ENCODE data around the gene SEL1L2.

SEL1L2 gene

DNA sequence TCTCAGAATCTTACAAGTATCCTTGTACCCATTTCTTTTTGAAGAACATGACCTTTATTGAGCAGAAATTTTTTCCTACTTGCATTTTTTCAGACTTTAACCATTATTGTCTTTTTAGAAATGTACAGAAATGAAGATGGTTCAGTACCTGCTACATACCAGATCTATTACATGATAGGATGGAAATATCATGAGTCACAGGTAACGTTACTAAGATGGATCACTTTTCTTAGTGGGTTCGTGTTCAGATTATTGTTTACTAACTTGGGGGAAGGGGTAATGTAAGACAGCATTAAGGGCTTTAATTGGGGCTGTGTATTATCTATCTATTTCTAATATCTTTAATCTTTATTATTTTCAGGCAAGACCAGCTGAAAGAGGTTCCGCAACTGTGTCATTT lies 173.7 kb downstream of the SEL1L2 start:
- POLR2A ChIA-PET, result interaction anchor here (0.7 kb wide), 1 partner anchor 21 kb away, joined by 3 read pairs; no protein-coding TSS in a partner anchor
- TF ChIP-seq ZNF747 (tag by site-specific recombination; IDR thresholded peaks at IDR 0.05), result no peak
- TF ChIP-seq, protein P1, sequence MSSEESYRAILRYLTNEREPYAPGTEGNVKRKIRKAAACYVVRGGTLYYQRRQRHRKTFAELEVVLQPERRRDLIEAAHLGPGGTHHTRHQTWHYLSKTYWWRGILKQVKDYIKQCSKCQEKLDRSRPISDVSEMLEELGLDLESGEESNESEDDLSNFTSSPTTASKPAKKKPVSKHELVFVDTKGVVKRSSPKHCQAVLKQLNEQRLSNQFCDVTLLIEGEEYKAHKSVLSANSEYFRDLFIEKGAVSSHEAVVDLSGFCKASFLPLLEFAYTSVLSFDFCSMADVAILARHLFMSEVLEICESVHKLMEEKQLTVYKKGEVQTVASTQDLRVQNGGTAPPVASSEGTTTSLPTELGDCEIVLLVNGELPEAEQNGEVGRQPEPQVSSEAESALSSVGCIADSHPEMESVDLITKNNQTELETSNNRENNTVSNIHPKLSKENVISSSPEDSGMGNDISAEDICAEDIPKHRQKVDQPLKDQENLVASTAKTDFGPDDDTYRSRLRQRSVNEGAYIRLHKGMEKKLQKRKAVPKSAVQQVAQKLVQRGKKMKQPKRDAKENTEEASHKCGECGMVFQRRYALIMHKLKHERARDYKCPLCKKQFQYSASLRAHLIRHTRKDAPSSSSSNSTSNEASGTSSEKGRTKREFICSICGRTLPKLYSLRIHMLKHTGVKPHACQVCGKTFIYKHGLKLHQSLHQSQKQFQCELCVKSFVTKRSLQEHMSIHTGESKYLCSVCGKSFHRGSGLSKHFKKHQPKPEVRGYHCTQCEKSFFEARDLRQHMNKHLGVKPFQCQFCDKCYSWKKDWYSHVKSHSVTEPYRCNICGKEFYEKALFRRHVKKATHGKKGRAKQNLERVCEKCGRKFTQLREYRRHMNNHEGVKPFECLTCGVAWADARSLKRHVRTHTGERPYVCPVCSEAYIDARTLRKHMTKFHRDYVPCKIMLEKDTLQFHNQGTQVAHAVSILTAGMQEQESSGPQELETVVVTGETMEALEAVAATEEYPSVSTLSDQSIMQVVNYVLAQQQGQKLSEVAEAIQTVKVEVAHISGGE (tag by site-specific recombination; conservative IDR thresholded peaks at IDR 0.05; ENCODE audit: low read depth), result no peak
- TF ChIP-seq BCL11B (tag by site-specific recombination; IDR thresholded peaks at IDR 0.05; ENCODE audit: low read depth), result no peak
- TF ChIP-seq ZNF830 (tag by site-specific recombination; IDR thresholded peaks at IDR 0.05; ENCODE audit: low read depth), result no peak
- TF ChIP-seq, protein P2, sequence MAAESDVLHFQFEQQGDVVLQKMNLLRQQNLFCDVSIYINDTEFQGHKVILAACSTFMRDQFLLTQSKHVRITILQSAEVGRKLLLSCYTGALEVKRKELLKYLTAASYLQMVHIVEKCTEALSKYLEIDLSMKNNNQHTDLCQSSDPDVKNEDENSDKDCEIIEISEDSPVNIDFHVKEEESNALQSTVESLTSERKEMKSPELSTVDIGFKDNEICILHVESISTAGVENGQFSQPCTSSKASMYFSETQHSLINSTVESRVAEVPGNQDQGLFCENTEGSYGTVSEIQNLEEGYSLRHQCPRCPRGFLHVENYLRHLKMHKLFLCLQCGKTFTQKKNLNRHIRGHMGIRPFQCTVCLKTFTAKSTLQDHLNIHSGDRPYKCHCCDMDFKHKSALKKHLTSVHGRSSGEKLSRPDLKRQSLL (tag by site-specific recombination; IDR thresholded peaks at IDR 0.05), result no peak
- TF ChIP-seq, protein P3, sequence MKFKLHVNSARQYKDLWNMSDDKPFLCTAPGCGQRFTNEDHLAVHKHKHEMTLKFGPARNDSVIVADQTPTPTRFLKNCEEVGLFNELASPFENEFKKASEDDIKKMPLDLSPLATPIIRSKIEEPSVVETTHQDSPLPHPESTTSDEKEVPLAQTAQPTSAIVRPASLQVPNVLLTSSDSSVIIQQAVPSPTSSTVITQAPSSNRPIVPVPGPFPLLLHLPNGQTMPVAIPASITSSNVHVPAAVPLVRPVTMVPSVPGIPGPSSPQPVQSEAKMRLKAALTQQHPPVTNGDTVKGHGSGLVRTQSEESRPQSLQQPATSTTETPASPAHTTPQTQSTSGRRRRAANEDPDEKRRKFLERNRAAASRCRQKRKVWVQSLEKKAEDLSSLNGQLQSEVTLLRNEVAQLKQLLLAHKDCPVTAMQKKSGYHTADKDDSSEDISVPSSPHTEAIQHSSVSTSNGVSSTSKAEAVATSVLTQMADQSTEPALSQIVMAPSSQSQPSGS (tag by site-specific recombination; IDR thresholded peaks at IDR 0.05; ENCODE audit: low read depth), result no peak
- TF ChIP-seq ZFP37 (tag by site-specific recombination; IDR thresholded peaks at IDR 0.05), result no peak
- no peak for TF ChIP-seq ZNF677 (tag by site-specific recombination; IDR thresholded peaks at IDR 0.05)
- no peak for TF ChIP-seq ZNF626 (tag by site-specific recombination; IDR thresholded peaks at IDR 0.05)
- TF ChIP-seq, protein P4, sequence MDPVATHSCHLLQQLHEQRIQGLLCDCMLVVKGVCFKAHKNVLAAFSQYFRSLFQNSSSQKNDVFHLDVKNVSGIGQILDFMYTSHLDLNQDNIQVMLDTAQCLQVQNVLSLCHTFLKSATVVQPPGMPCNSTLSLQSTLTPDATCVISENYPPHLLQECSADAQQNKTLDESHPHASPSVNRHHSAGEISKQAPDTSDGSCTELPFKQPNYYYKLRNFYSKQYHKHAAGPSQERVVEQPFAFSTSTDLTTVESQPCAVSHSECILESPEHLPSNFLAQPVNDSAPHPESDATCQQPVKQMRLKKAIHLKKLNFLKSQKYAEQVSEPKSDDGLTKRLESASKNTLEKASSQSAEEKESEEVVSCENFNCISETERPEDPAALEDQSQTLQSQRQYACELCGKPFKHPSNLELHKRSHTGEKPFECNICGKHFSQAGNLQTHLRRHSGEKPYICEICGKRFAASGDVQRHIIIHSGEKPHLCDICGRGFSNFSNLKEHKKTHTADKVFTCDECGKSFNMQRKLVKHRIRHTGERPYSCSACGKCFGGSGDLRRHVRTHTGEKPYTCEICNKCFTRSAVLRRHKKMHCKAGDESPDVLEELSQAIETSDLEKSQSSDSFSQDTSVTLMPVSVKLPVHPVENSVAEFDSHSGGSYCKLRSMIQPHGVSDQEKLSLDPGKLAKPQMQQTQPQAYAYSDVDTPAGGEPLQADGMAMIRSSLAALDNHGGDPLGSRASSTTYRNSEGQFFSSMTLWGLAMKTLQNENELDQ (tag by site-specific recombination; IDR thresholded peaks at IDR 0.05; ENCODE audit: low read depth), result no peak
- TF ChIP-seq, protein P5, sequence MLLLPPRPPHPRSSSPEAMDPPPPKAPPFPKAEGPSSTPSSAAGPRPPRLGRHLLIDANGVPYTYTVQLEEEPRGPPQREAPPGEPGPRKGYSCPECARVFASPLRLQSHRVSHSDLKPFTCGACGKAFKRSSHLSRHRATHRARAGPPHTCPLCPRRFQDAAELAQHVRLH (tag by site-specific recombination; IDR thresholded peaks at IDR 0.05), result no peak
- TF ChIP-seq ZNF274 (IDR thresholded peaks at IDR 0.05; ENCODE audit: low read length), result no peak
- no peak for TF ChIP-seq ZNF274 (tag by site-specific recombination; IDR thresholded peaks at IDR 0.05; ENCODE audit: borderline replicate concordance)
- no peak for TF ChIP-seq ZSCAN23 (tag by site-specific recombination; IDR thresholded peaks at IDR 0.05)
- TF ChIP-seq OVOL3 (tag by site-specific recombination; IDR thresholded peaks at IDR 0.05), result no peak
- TF ChIP-seq ZNF664 (tag by site-specific recombination; IDR thresholded peaks at IDR 0.05), result no peak
- TF ChIP-seq ZNF2 (tag by site-specific recombination; IDR thresholded peaks at IDR 0.05), result no peak
- TF ChIP-seq, protein P6, sequence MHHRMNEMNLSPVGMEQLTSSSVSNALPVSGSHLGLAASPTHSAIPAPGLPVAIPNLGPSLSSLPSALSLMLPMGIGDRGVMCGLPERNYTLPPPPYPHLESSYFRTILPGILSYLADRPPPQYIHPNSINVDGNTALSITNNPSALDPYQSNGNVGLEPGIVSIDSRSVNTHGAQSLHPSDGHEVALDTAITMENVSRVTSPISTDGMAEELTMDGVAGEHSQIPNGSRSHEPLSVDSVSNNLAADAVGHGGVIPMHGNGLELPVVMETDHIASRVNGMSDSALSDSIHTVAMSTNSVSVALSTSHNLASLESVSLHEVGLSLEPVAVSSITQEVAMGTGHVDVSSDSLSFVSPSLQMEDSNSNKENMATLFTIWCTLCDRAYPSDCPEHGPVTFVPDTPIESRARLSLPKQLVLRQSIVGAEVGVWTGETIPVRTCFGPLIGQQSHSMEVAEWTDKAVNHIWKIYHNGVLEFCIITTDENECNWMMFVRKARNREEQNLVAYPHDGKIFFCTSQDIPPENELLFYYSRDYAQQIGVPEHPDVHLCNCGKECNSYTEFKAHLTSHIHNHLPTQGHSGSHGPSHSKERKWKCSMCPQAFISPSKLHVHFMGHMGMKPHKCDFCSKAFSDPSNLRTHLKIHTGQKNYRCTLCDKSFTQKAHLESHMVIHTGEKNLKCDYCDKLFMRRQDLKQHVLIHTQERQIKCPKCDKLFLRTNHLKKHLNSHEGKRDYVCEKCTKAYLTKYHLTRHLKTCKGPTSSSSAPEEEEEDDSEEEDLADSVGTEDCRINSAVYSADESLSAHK (tag by site-specific recombination; IDR thresholded peaks at IDR 0.05), result no peak
- TF ChIP-seq KLF16 (tag by site-specific recombination; IDR thresholded peaks at IDR 0.05), result no peak
- no peak for TF ChIP-seq ZNF768 (tag by site-specific recombination; IDR thresholded peaks at IDR 0.05)
- no peaks in the 10 kb centered on the region for H3K9me3 ChIP-seq (ENCODE audit: control insufficient read depth, insufficient read depth, low read depth, low read length)
- peaks cover 26 to 74% of the 10 kb centered on the region in 2 experiments for H3K36me3 ChIP-seq (ENCODE audit: control insufficient read depth in 2 of 2, insufficient read depth in 1 of 2, low read length in 2 of 2)
- H3K27ac ChIP-seq (ENCODE audit: extremely low read depth, low read depth, low read length), result no peak overlapping the region
- H3K4me1 ChIP-seq (ENCODE audit: control insufficient read depth, insufficient read depth, low read length), result no peaks in the 10 kb centered on the region
- H3K4me3 ChIP-seq (ENCODE audit: low read depth, low read length), result no peak overlapping the region
- CTCF ChIA-PET, result interaction anchor here (2.5 to 5.3 kb wide), 2 partner anchors 45 to 238 kb away, joined by 10 to 63 read pairs; no protein-coding TSS in a partner anchor
